Duodenal mucosa (tissue), 2 donors: ENCODE data around the gene RASGRF2.

ENCODE experiments used
- H3K27ac ChIP-seq: one replicate; pipeline ENCODE4 v1.7.0; 2013; ENCODE audit warnings: low read depth, low read length
- H3K27me3 ChIP-seq, 2 donors: one replicate each; pipeline ENCODE4 v1.7.0; 2013; ENCODE audit warnings: low read length in 2 of 2, control low read depth in 1 of 2; ENCODE audit not compliant: insufficient read depth in 2 of 2, control insufficient read depth in 1 of 2
- H3K36me3 ChIP-seq, 2 donors: one replicate each; pipeline ENCODE4 v1.7.0; 2013; ENCODE audit warnings: low read length in 2 of 2, control low read depth in 1 of 2; ENCODE audit not compliant: insufficient read depth in 2 of 2, control insufficient read depth in 1 of 2
- H3K4me1 ChIP-seq, 2 donors: one replicate each; pipeline ENCODE4 v1.7.0; 2013; ENCODE audit warnings: low read length in 2 of 2, control low read depth in 1 of 2; ENCODE audit not compliant: insufficient read depth in 2 of 2, control insufficient read depth in 1 of 2
- H3K4me3 ChIP-seq, 2 donors: one replicate each; pipeline ENCODE4 v1.7.0; 2013; ENCODE audit warnings: low read length in 2 of 2, low read depth in 1 of 2
- H3K9ac ChIP-seq, 2 donors: one replicate each; pipeline ENCODE4 v1.7.0; 2013; ENCODE audit warnings: low read length in 2 of 2, low read depth in 1 of 2
- H3K9me3 ChIP-seq, 2 donors: one replicate each; pipeline ENCODE4 v1.7.0; 2013; ENCODE audit warnings: low read length in 2 of 2, control low read depth in 1 of 2; ENCODE audit not compliant: control insufficient read depth in 1 of 2

RASGRF2 gene

GRCh38 chr5:81145329-81145935, 185.3 kb downstream of the RASGRF2 start:
- no peaks in the 10 kb centered on the region for H3K27me3 ChIP-seq
- no peak overlapping the region for H3K9ac ChIP-seq
- H3K27ac ChIP-seq: no peak overlapping the region
- H3K4me1 ChIP-seq: no peaks in the 10 kb centered on the region
- H3K9me3 ChIP-seq: no peaks in the 10 kb centered on the region
- no peak overlapping the region for H3K4me3 ChIP-seq
- no peaks in the 10 kb centered on the region for H3K36me3 ChIP-seq

GRCh38 chr5:81146031-81146430, 185.9 kb downstream of the RASGRF2 start:
- no peaks in the 10 kb centered on the region for H3K4me1 ChIP-seq
- no peak overlapping the region for H3K27ac ChIP-seq
- no peaks in the 10 kb centered on the region for H3K9me3 ChIP-seq
- no peak overlapping the region for H3K9ac ChIP-seq
- no peaks in the 10 kb centered on the region for H3K27me3 ChIP-seq
- H3K4me3 ChIP-seq: no peak overlapping the region
- H3K36me3 ChIP-seq: no peaks in the 10 kb centered on the region

GRCh38 chr5:81147011-81147885, 187.1 kb downstream of the RASGRF2 start:
- H3K4me1 ChIP-seq: no peaks in the 10 kb centered on the region
- H3K9ac ChIP-seq: no peak overlapping the region
- H3K36me3 ChIP-seq: no peaks in the 10 kb centered on the region
- no peak overlapping the region for H3K27ac ChIP-seq
- no peaks in the 10 kb centered on the region for H3K27me3 ChIP-seq
- no peak overlapping the region for H3K4me3 ChIP-seq
- H3K9me3 ChIP-seq: no peaks in the 10 kb centered on the region

- Histone ChIP-seq H3K4me3 (no peak overlapping the region), H3K9ac (no peak overlapping the region), H3K4me1 (no peaks in the 10 kb centered on the region), H3K9me3 (no peaks in the 10 kb centered on the region), H3K27ac (no peak overlapping the region), H3K27me3 (no peaks in the 10 kb centered on the region), H3K36me3 (no peaks in the 10 kb centered on the region)
Observed at GRCh38 chr5:81147886-81148571, 187.9 kb downstream of the RASGRF2 start.

GRCh38 chr5:81151546-81151945, 191.4 kb downstream of the RASGRF2 start:
- Histone ChIP-seq H3K9me3 (no peaks in the 10 kb centered on the region), H3K27me3 (no peaks in the 10 kb centered on the region), H3K4me3 (no peak overlapping the region), H3K9ac (no peak overlapping the region), H3K4me1 (no peaks in the 10 kb centered on the region), H3K36me3 (no peaks in the 10 kb centered on the region), H3K27ac (no peak overlapping the region)

GRCh38 chr5:81154725-81155124, 194.6 kb downstream of the RASGRF2 start:
- Histone ChIP-seq H3K27ac (no peak overlapping the region), H3K27me3 (no peaks in the 10 kb centered on the region), H3K4me3 (no peak overlapping the region), H3K9me3 (no peaks in the 10 kb centered on the region), H3K4me1 (no peaks in the 10 kb centered on the region), H3K36me3 (no peaks in the 10 kb centered on the region), H3K9ac (no peak overlapping the region)

- Histone ChIP-seq H3K27me3 (no peaks in the 10 kb centered on the region), H3K4me1 (no peaks in the 10 kb centered on the region), H3K9me3 (no peaks in the 10 kb centered on the region), H3K9ac (no peak overlapping the region), H3K4me3 (no peak overlapping the region), H3K27ac (no peak overlapping the region), H3K36me3 (no peaks in the 10 kb centered on the region)
Observed at GRCh38 chr5:81156732-81157131, 196.6 kb downstream of the RASGRF2 start.

GRCh38 chr5:81161012-81161601, 200.9 kb downstream of the RASGRF2 start:
- H3K27ac ChIP-seq: no peak overlapping the region
- no peaks in the 10 kb centered on the region for H3K9me3 ChIP-seq
- no peaks in the 10 kb centered on the region for H3K4me1 ChIP-seq
- H3K36me3 ChIP-seq: no peaks in the 10 kb centered on the region
- no peak overlapping the region for H3K4me3 ChIP-seq
- H3K9ac ChIP-seq: no peak overlapping the region
- H3K27me3 ChIP-seq: no peaks in the 10 kb centered on the region

- no peak overlapping the region for H3K4me3 ChIP-seq
- no peak overlapping the region for H3K9ac ChIP-seq
- no peaks in the 10 kb centered on the region for H3K27me3 ChIP-seq
- no peaks in the 10 kb centered on the region for H3K9me3 ChIP-seq
- no peaks in the 10 kb centered on the region for H3K36me3 ChIP-seq
- H3K4me1 ChIP-seq: no peaks in the 10 kb centered on the region
- H3K27ac ChIP-seq: no peak overlapping the region
Observed at GRCh38 chr5:81162501-81162900, 202.3 kb downstream of the RASGRF2 start.

GRCh38 chr5:81163651-81164050, 203.5 kb downstream of the RASGRF2 start:
- no peaks in the 10 kb centered on the region for H3K27me3 ChIP-seq
- H3K9me3 ChIP-seq: no peaks in the 10 kb centered on the region
- no peaks in the 10 kb centered on the region for H3K36me3 ChIP-seq
- H3K9ac ChIP-seq: no peak overlapping the region
- no peak overlapping the region for H3K4me3 ChIP-seq
- no peaks in the 10 kb centered on the region for H3K4me1 ChIP-seq
- no peak overlapping the region for H3K27ac ChIP-seq
